Measurements from ENCODE around the gene COL18A1.
"Not testable (repeated sequence)": the region's sequence is repeated elsewhere in the genome, so short reads cannot be mapped to it uniquely, and the experiment has no call there.

COL18A1 gene

DNA sequence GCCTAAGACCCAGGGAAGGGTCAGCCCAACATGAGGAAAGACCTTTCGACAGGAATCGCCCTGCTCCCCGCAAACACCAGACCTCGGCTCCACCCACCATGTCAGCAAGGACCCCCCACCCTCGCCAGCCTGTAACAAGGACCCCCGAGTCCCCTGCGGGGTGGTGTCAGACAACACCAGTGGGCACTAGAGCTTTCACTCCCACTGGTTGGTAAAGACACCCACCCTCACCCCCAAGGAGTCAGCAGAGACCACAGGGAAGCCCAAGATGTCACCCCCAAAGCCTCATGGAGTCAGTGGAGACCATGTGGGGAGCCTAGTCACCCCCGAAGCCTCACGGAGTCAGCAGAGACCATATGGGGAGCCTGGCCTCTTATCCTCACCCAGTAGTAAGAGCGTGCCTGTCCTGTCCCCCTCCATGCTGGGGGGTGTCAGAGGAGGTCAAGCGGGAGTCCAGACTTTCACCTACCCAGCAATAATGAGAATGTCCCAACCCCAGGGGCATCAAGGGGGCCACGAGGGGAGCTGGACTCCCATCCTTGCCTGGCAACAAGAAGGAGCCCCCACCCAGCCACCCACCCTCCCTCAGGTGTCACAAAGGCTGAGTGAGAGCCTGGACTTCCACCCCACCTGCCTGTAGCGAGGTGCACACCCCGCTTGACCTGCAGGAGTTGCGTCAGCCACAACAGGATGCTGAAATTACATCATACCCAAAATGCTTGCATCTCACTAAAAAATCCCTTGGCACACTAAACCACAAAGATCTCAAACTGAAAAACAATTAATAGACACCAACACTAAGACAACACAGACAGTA lies 112.5 kb downstream of the COL18A1 start:
- Mint-ChIP-seq H3K4me1 (peaks cover 0 to 2% of the 10 kb centered on the region in 2 donors), H3K36me3 (peaks cover 74 to 82% of the 10 kb centered on the region in 2 donors), H3K9me3 (peaks cover 25 to 26% of the 10 kb centered on the region in 2 donors), H3K27ac (no peak overlapping the region), H3K27me3 (no peaks in the 10 kb centered on the region), H3K4me3 (no peak overlapping the region)
- no peak for DNase-seq
- ATAC-seq (replicated peaks): no peak

DNA sequence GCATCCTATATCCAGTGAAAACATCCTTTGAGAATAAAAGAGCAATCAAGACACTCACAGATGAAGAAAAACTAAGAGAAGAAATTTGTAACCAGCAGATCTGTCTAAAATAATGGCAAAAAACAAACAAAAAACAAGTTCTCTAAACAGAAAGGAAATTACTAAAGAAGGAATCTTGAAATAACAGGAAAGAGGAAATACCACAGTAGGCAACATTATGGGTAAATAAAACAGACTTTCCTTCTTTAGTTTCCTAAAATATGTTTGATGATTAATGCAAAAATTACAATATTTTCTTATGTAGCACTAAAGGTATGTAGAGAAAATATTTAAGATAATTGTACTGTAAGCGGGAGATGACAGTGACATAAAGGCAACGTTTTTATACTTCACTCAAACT lies 113.8 kb downstream of the COL18A1 start:
- no peak for ATAC-seq (replicated peaks)
- H3K36me3 Mint-ChIP-seq: peaks cover 78 to 88% of the 10 kb centered on the region in 2 donors
- H3K27me3 Mint-ChIP-seq: no peaks in the 10 kb centered on the region
- H3K4me1 Mint-ChIP-seq: peaks cover 0 to 2% of the 10 kb centered on the region in 2 donors
- H3K27ac Mint-ChIP-seq: no peak overlapping the region
- H3K4me3 Mint-ChIP-seq: no peak overlapping the region
- H3K9me3 Mint-ChIP-seq: peaks cover 25 to 26% of the 10 kb centered on the region in 2 donors
- no peak for DNase-seq

DNA sequence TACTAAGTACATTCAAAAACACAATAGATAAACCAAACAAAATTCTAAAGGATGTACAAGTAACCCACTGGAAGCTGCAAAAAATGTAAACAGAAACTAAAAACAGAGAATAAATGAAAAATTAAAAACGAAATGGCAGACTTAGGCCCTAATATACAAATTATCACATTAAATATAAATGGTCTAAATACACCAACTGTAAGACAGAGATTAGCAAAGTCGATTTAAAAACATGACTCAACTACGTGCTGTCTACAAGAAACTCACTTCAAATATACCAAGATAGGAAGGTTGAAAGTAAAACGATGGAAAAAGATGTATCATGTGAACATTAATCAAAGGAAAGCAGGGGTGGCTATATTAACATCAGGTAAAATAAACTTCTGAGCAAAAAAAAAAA lies 114.2 kb downstream of the COL18A1 start:
- Mint-ChIP-seq H3K36me3 (peaks cover 75 to 83% of the 10 kb centered on the region in 2 donors), H3K27ac (no peak overlapping the region), H3K4me1 (peaks cover 0 to 2% of the 10 kb centered on the region in 2 donors), H3K9me3 (peaks cover 25 to 26% of the 10 kb centered on the region in 2 donors), H3K27me3 (no peaks in the 10 kb centered on the region), H3K4me3 (no peak overlapping the region)
- ATAC-seq (replicated peaks) (no peak), DNase-seq (no peak)

DNA sequence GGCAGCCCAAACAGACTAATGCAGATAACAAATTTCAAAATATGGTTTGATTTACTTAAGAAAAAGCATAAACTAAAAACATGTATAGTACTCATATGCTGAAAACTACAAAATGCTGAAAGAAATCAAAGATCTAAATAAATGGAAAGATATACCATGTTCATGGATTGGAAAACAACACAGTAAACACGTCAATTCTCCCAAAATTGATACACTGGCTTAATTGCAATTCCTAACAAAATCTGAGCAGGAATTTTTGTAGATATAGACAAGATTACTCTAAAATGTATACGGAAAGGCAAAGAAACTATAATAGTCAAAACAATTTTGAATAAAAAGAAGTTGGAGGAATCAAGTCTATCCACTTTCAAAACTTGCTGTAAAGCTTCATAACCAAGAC lies 116.3 kb downstream of the COL18A1 start:
- H3K4me1 Mint-ChIP-seq: peaks cover 0 to 2% of the 10 kb centered on the region in 2 donors
- H3K27me3 Mint-ChIP-seq: no peaks in the 10 kb centered on the region
- peaks cover 68 to 75% of the 10 kb centered on the region in 2 donors for H3K36me3 Mint-ChIP-seq
- H3K9me3 Mint-ChIP-seq: peaks cover 25 to 26% of the 10 kb centered on the region in 2 donors
- ATAC-seq (replicated peaks) (no peak), DNase-seq (no peak)
- no peak overlapping the region for H3K4me3 Mint-ChIP-seq
- no peak overlapping the region for H3K27ac Mint-ChIP-seq

DNA sequence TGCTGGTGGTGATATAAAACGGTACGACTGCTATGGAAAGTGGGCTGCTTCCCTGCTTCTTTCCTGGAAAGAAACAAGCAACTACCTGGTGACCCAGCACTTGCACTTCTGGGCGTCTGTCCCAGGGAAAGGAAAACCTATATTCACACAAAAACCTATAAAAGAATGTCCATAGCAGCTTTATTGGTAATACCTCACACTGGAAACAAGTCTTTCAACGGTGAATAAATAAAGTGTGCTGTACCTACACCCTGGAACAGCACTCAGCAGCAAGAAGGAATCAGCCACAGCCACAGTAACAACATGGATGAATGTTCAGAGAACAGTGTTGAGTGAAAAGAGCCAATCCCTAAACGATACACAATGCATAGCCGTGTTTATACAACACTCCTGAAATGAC lies 117.4 kb downstream of the COL18A1 start:
- H3K4me1 Mint-ChIP-seq: peaks cover 2 to 6% of the 10 kb centered on the region in 2 donors
- H3K27me3 Mint-ChIP-seq: no peaks in the 10 kb centered on the region
- no peak overlapping the region for H3K27ac Mint-ChIP-seq
- no peak overlapping the region for H3K4me3 Mint-ChIP-seq
- ATAC-seq (replicated peaks) (no peak), DNase-seq (no peak)
- H3K9me3 Mint-ChIP-seq: peaks cover 25 to 26% of the 10 kb centered on the region in 2 donors
- H3K36me3 Mint-ChIP-seq: peaks cover 66 to 76% of the 10 kb centered on the region in 2 donors

DNA sequence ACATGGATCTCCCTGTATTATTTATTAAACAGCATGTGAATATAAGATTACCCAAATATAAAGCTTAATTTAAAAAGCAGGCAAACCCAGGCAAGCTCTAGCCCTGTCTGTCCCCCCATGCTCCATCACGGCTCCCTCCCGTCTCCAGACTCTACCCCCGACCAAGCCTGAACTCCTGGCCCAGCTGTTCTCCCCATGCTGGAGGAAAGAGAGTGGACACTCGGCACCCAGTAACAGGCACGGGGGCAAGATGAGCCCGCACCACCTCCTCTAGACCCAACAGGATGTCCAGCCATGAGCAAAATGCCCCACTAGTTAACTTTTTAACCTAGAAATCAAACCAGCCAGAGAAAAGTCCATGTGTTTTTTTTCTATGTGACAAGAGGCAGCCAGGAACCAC lies 118.0 kb downstream of the COL18A1 start:
- DNase-seq: no peak
- H3K4me3 Mint-ChIP-seq: no peak overlapping the region
- H3K27ac Mint-ChIP-seq: no peak overlapping the region
- peaks cover 22% of the 10 kb centered on the region in 2 donors for H3K9me3 Mint-ChIP-seq
- peaks cover 64 to 74% of the 10 kb centered on the region in 2 donors for H3K36me3 Mint-ChIP-seq
- no peak for ATAC-seq (replicated peaks)
- peaks cover 0 to 6% of the 10 kb centered on the region in 2 donors for H3K4me1 Mint-ChIP-seq
- H3K27me3 Mint-ChIP-seq: no peaks in the 10 kb centered on the region

DNA sequence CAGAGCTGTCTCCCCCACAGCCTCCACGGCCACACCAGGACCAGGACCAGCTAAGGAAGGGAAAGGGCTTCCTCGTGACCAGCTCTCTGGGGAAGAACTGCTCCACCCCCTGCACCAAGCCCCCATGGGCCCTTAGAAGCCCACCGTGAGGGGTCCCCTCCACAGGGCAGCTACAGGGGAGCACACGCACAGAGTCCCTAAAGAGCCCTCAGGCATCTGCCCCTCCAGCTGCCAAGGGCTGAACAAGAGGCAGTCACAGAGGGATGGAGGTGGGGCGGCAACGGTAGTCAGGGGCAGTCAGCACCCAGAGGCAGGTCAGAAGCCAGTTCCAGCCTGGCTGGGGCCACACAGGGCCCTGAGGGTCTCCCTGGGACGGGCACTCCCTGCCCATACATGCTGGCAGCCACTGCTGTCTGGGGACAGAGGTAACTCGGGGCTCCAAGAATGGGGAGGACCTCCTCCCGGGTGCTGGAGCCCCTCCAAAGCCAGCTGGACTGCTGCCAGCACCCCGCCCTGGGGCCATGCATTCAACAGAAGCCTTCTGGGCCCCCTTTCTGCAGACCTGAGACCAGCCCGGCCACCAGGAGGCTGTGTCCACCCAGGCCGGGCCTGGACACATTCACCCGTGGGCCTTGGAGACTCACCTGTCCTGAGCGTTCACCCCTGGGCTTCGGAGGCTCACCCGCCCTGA lies 118.6 kb downstream of the COL18A1 start:
- peaks cover 60 to 70% of the 10 kb centered on the region in 2 donors for H3K36me3 Mint-ChIP-seq
- H3K9me3 Mint-ChIP-seq: peaks cover 17% of the 10 kb centered on the region in 2 donors
- no peak overlapping the region for H3K4me3 Mint-ChIP-seq
- ATAC-seq (replicated peaks): no peak
- H3K27me3 Mint-ChIP-seq: no peaks in the 10 kb centered on the region
- no peak for DNase-seq
- H3K27ac Mint-ChIP-seq: no peak overlapping the region
- H3K4me1 Mint-ChIP-seq: peaks cover 0 to 6% of the 10 kb centered on the region in 2 donors

DNA sequence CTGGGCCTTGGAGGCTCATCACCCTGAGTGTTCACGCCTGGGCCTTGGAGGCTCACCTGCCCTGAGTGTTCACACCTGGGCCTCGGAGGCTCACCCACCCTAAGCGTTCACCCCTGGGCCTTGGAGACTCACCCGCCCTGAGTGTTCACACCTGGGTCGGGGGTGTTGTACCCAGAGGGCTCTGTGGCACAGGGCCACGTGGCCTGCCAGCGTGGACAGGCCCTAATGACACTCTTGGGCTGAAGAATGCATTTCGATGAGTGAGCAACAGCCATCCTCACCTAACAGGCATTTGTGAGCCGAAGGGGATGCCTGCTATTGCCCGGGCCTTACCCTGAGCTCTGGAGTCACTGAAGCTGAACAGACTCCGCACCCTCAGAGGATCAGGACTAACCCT lies 119.8 kb downstream of the COL18A1 start:
- Mint-ChIP-seq H3K9me3 (peaks cover 6 to 9% of the 10 kb centered on the region in 2 donors), H3K27ac (no peak overlapping the region), H3K4me1 (peaks cover 0 to 6% of the 10 kb centered on the region in 2 donors), H3K36me3 (peaks cover 51 to 58% of the 10 kb centered on the region in 2 donors), H3K27me3 (no peaks in the 10 kb centered on the region), H3K4me3 (no peak overlapping the region)
- ATAC-seq (replicated peaks) (no peak), DNase-seq (no peak)

DNA sequence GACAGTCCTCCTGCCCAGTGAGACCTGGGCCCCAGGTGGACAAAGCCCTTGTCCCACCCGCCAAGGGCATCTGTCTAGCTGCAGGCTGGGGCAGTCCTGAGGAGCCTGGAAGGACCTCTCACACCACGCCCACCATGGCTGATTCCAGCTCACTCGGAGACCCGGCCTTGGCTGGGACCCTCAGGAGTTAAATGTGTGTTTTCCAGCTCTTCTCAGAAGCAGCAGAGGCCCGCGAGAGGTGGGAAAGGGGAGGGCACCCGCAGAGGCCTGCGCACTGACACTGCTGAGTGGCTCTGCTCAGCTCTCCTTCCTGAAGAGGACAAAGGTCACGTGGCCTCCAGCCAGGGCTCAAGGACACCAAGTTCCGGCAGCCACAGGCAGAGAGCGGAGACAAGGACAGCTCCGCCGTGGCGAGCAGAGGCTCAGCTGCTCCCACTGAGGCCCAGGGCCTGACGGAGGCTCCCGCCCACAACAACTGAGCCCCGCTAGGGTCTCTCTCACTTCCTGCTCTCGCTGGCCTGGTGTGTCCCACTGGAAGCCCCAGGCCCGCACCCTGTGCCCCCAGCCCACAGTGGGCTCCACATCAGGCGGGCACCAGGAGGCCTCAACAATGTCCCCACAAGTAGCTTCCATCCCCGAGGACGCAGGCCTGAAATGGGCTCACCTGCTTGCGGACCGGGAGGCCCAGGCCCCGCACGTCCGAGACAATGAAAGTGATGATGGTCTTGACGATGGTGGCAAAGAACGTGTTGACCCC lies 120.4 kb downstream of the COL18A1 start:
- H3K27ac Mint-ChIP-seq: no peak overlapping the region
- peaks cover 0 to 6% of the 10 kb centered on the region in 2 donors for H3K4me1 Mint-ChIP-seq
- H3K36me3 Mint-ChIP-seq: peaks cover 45 to 52% of the 10 kb centered on the region in 2 donors
- H3K4me3 Mint-ChIP-seq: no peak overlapping the region
- DNase-seq (no peak), ATAC-seq (replicated peaks) (no peak)
- no peaks in the 10 kb centered on the region for H3K27me3 Mint-ChIP-seq
- peaks cover 0 to 3% of the 10 kb centered on the region in 2 donors for H3K9me3 Mint-ChIP-seq

DNA sequence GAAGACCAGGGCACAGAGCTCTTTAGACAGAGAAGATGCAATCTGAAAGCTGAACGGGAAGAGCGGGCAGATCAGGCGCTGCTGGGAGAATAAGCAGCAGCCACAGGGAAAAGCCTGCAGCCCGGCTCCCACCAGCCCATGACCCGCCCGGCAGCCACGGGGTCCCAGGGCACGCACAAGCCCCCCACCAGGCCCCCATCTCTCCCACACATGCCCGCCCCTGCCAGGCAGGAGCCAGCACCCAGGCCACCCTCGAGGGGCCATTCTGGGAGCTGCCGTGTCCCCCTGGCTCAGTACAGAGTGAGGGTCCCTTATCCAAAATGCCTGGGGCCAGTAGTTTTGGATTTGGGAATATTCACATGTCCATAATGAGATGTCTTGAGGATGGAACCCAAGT lies 120.9 kb downstream of the COL18A1 start:
- no peak for ATAC-seq (replicated peaks)
- Mint-ChIP-seq H3K4me3 (no peak overlapping the region), H3K4me1 (peaks cover 0 to 6% of the 10 kb centered on the region in 2 donors), H3K36me3 (peaks cover 39 to 46% of the 10 kb centered on the region in 2 donors), H3K27ac (no peak overlapping the region), H3K27me3 (no peaks in the 10 kb centered on the region), H3K9me3 (peaks cover 0 to under 1% of the 10 kb centered on the region in 2 donors)
- DNase-seq: no peak

DNA sequence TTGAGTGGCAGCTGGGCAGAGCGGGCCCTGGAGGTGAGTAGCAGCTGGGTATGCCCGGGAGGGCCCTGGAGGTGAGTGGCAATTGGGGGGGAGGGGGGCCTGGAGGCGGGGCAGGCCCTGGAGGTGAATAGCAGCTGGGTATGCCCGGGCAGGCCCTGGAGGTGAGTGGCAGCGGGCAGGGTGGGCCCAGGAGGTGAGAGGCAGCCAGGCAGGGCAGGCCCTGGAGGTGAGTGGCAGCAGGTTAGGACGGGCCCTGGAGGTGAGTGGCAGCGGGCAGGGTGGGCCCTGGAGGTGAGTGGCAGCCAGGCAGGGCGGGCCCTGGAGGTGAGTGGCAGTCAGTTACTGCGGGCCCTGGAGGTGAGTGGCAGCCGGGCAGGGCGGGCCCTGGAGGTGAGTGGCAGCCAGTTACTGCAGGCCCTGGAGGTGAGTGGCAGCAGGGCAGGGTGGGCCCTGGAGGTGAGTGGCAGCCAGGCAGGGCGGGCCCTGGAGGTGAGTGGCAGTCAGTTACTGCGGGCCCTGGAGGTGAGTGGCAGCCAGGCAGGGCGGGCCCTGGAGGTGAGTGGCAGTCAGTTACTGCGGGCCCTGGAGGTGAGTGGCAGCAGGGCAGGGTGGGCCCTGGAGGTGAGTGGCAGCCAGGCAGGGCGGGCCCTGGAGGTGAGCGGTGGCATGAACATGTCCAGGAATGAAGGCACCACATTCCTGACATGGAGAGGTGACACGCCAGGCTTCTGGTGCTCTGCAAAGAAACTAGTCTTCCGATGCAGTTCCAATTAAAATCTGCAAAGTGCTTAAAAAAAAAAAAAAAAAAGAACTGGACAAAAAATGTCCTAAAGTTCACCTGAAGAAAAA lies 122.4 kb downstream of the COL18A1 start:
- H3K9me3 Mint-ChIP-seq, DNase-seq, H3K4me3 Mint-ChIP-seq, H3K27ac Mint-ChIP-seq, H3K4me1 Mint-ChIP-seq, H3K27me3 Mint-ChIP-seq: not testable (repeated sequence)
- ATAC-seq (replicated peaks): peak in 1 of 2 donors; percentile 22
- peaks cover 30 to 41% of the 10 kb centered on the region in 2 donors for H3K36me3 Mint-ChIP-seq

DNA sequence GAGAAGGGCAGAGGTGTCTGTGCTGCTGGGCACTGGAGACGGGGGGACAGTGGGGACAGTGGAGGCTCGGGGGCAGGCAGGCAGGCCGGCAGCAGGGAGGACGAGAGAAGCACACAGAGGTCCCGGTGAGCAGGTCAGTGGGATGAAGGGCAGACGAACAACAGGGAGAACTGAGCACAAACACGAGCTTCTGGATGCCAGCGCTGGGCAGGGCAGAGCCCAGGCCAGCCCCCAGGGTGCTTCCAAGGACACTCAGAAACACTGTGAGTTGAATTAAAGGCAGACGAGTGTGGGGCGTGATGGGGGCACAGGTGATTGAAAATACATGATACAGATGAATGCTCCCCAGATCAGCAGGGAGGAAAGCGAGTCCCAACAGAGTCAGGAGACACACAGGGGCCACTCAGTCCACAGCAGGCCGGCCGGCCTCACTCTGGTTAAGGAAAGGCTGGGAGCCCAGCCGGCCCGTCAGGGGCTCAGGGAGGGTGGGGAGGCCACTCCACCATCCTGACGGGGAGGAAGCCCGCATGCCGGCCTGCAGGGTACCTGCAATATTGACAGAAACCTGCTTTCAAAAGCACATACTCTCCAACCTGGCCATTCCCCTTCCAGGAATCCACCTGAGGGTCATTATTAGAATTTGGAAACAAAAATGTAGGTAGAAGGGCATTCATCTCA lies 123.2 kb downstream of the COL18A1 start:
- H3K27me3 Mint-ChIP-seq: no peaks in the 10 kb centered on the region
- H3K9me3 Mint-ChIP-seq: peaks cover 0 to 1% of the 10 kb centered on the region in 2 donors
- DNase-seq (no peak), ATAC-seq (replicated peaks) (no peak)
- H3K4me1 Mint-ChIP-seq: peaks cover 5 to 16% of the 10 kb centered on the region in 2 donors
- H3K27ac Mint-ChIP-seq: no peak overlapping the region
- H3K36me3 Mint-ChIP-seq: peaks cover 29 to 37% of the 10 kb centered on the region in 2 donors
- H3K4me3 Mint-ChIP-seq: no peak overlapping the region

Data from stimulated activated naive B cell treated with anti-CD40 and anti-IgM and Interleukin-4, amounts not matched to agents 10 μg/mL and 1 μg/mL and 100 μg/mL, for 72 hours (primary cell).